HG03378 (cell line): ENCODE results near the gene EPM2A.

ENCODE experiments used
- ATAC-seq: cut with Tn5 transposase; IDR thresholded peaks from one replicate; pipeline ENCODE4 v1.9.1; 2021; ENCODE audit warnings: mild to moderate bottlenecking, moderate library complexity; ENCODE audit not compliant: unreplicated experiment

The EPM2A gene

GRCh38 chr6:145685932-145686331 is 49.4 kb downstream of the EPM2A start:
- ATAC-seq, result no peak

- no peak for ATAC-seq
Observed at GRCh38 chr6:145681965-145682364, 53.4 kb downstream of the EPM2A start.

DNA sequence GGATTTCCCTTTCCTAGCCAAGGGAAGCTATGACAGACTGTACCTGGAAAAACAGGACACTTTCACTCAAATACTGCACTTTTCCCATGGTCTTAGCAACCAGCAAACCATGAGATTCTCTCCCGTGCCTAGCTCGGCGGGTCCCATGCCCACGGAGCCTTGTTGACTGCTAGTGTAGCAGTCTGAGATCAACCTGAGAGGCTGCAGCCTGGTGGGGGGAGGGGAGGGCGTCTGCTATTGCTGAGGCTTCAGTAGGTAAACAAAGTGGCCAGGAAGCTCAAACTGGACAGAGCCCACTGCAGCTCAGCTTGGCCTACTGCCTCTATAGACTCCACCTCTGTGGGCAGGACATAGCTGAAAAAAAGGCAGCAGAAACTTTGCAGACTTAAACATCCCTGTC is 61.8 kb downstream of the EPM2A start:
- no peak for ATAC-seq

GRCh38 chr6:145670311-145670710 is 65.0 kb downstream of the EPM2A start:
- ATAC-seq, result no peak

GRCh38 chr6:145669627-145670034 is 65.7 kb downstream of the EPM2A start:
- no peak for ATAC-seq

- no peak for ATAC-seq
Observed at GRCh38 chr6:145668844-145669243, 66.5 kb downstream of the EPM2A start.

GRCh38 chr6:145660676-145661075 is 74.6 kb downstream of the EPM2A start:
- ATAC-seq, result no peak

GRCh38 chr6:145656128-145656527 is 79.2 kb downstream of the EPM2A start:
- no peak for ATAC-seq

DNA sequence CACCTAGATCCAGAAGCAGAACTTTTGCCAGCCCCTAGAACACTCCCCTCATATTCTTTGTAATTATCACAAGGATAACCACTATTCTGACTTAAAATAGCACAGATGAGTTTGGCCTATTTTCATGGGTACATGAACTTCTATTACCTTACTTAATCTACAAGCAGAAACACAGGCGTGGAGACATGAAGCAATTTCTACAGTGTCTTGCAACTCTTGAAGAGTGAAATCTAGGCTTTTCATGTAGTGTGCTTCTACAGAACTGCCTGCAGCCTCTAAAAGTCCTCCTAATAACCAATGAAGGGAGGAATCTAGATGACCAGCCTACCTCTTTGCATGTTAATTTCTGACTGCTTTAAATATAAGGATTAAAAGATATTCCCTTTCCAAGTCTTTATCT is 82.7 kb downstream of the EPM2A start:
- ATAC-seq, result no peak

DNA sequence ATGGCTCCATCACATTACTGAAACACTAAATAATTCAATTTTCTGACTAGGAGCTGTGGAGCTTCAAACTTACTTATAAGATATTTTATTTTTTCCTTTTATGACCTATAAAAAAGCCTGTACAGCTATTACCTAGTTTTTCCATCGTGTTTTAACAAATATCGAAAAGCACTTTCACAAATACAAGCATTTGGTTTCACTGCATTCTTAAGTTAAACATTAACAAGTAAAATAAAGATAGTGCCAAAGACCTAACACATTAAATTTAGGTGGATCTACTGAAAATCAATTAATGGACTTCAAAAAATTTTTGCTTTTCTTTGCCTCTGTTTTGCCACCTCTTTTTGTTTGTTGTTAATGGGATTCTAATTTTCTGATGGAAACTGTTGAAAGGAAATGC is 83.3 kb downstream of the EPM2A start:
- ATAC-seq, result no peak

DNA sequence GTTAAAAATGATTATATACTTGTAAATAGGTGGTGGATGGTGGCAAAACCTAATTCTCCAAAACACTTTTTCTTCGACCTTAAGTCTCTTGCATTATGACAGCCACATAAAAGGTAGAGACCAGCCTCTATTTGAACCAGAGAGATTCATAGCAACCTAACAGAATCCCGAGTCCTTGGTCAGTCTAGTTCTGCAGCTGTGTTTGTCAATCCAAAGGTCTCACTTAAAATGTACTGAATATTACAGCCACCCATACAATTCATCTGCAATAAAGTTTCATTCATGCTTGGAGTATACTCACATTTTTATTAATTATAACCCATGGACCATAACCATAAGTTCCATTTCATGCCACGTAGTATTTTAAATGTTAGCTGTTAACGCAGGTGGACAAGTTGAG is 87.2 kb downstream of the EPM2A start:
- no peak for ATAC-seq

DNA sequence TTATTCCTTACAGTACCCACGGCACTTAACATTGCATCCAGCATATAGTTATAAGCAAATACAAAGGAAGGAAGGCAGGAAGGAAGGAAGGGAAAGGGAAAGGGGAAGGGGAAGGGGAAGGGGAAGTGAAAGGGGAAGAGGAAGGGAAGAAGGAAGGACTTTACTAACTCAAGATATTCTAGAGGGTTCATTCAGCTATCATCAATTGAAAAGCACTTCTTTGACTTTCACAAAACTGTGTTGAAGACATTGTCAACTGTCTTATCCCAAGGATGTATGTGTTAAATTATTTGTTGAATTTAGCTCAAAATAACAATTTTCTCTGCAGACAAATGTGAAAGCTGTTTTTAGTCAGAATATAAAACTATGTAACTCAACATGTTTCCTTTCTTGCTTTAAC is 87.7 kb downstream of the EPM2A start:
- no peak for ATAC-seq

DNA sequence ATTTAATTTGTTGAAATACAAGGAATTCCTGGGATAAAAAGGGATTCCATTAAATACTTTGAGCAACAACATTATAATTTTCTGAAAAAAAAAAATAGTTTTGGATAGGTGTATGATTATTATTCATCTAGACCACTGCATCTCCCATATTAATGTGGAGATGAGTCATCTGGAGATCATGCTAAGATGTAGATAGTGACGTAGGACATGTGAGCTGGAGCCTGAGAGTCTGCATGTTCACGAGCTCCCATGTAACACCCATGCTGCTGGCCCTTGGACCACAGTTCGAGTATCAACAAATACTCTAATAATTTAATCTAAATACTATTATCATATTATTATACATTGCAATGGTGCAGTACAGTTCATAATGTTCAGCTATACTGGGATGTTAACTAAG is 91.6 kb downstream of the EPM2A start:
- ATAC-seq, result no peak

GRCh38 chr6:145633981-145634627 is 101.2 kb downstream of the EPM2A start:
- ATAC-seq, result peak; percentile 96

DNA sequence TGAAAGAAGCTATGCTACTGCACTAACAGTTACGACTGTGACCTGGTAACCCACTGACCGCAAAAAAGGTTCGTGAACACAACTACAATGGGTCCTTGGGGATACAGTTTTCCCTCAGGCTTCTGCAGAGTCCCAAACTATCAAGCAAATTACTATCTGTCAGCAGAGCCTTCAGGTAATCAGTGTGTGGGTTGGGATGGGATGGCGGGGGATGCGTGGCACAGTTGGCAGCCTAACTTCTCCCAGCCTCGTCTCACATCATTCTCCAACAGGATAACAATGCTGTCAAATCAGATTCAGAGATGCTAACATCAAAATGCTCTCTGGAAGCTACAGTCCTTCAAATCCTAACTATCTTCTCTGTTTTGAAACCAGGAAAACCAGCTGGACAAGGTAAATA is 102.3 kb downstream of the EPM2A start:
- ATAC-seq, result no peak

DNA sequence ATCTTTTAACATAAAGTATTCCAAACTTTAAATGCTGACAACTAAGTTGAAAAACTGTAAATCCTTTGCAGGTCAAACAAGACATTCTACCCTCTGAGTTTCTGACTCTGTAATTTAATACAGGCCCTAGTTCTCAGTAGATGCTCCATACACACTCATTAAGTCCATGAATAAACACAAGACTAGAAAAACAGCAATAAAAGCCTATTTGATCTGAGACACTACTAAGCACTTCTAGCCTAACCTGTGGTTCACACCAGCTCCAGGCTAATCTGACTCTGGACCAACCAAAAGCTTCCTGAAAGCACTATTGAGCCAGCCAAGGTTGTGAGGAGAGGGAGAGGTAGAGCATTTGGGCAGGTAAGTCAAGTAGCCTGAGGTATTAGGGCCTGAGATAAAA is 103.9 kb downstream of the EPM2A start:
- ATAC-seq, result no peak

GRCh38 chr6:145630598-145630997 is 104.7 kb downstream of the EPM2A start:
- no peak for ATAC-seq

DNA sequence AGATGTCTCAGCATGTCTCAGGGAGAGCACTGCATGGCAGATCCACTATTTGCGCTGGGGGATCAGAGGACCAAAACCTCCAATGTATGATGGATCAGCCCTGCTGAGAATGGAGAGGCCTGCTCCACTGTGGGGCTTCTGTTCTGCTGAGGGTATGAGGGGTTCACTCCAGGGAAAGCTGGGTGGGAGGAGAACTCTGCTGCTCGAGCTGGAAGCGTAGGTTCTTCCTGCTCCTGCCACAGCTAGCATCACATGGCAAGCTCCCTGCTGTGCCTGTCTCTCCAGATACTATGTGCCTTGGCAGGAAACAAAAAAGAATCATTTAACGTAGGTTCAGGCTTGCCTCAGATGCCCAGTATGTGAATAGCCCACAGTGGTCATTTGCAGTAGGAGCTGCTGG is 105.8 kb downstream of the EPM2A start:
- ATAC-seq, result no peak

- ATAC-seq, result no peak
Observed at GRCh38 chr6:145627451-145627850, 107.9 kb downstream of the EPM2A start.

- no peak for ATAC-seq
Observed at GRCh38 chr6:145626857-145627256, 108.5 kb downstream of the EPM2A start.

- ATAC-seq, result no peak
Observed at GRCh38 chr6:145623231-145623630, 112.1 kb downstream of the EPM2A start.

DNA sequence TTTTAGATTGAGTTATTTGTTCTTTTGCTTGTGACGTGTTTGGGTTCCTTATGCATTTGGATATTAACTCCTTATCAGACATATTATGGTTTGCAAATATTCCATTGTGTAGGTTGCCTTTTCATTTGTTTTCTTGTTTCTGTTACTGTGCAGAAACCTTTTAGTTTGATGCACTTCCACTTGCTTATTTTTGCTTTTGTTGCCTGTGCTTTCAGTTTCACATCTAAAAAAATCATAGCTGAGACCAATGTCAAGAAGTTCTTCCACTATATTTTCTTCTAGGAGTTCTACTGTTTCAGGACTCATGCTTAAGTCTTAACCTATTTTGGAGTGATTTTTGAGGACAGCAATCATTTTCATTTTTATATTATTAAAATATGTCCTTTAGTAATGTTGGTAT is 113.5 kb downstream of the EPM2A start:
- ATAC-seq, result no peak

DNA sequence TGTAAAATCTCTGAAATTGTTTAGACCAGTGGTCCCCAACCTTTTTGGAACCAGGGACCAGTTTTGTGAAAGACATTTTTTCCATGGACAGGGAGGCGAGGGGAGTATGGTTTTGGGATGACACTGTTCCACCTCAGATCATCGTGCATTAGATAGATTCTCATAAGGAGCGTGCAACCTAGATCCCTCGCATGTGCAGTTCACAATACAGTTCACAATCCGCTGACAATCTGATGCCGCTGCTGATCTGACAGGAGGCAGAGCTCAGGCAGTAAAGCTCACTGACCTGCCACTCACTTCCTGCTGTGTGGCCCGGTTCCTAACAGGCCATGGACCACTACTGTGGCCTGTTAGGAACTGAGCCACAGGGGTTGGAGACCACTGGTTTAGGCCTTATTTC is 115.2 kb downstream of the EPM2A start:
- no peak for ATAC-seq
